DMS 273 treated with DMSO at 0.1 percent for 48 hours (cell line): ENCODE data around the gene LSM2.

Source experiments
- DNase-seq: peaks from one replicate; lab custom pipeline; 2025; lab: John Stamatoyannopoulos, UW

LSM2 gene

GRCh38 chr6:31750411-31751022, 56.2 kb downstream of the LSM2 start:
- DNase-seq, result no peak

GRCh38 chr6:31749301-31750036, 57.3 kb downstream of the LSM2 start:
- DNase-seq, result no peak
